TTC549 (cell line): ENCODE measurements around the gene POLG.

ENCODE experiments used
- FAIRE-seq: peaks from 2 replicates; lab custom pipeline; 2012; peaks lifted over from hg19 to GRCh38; lab: Jason Lieb, UNC

The POLG gene

DNA sequence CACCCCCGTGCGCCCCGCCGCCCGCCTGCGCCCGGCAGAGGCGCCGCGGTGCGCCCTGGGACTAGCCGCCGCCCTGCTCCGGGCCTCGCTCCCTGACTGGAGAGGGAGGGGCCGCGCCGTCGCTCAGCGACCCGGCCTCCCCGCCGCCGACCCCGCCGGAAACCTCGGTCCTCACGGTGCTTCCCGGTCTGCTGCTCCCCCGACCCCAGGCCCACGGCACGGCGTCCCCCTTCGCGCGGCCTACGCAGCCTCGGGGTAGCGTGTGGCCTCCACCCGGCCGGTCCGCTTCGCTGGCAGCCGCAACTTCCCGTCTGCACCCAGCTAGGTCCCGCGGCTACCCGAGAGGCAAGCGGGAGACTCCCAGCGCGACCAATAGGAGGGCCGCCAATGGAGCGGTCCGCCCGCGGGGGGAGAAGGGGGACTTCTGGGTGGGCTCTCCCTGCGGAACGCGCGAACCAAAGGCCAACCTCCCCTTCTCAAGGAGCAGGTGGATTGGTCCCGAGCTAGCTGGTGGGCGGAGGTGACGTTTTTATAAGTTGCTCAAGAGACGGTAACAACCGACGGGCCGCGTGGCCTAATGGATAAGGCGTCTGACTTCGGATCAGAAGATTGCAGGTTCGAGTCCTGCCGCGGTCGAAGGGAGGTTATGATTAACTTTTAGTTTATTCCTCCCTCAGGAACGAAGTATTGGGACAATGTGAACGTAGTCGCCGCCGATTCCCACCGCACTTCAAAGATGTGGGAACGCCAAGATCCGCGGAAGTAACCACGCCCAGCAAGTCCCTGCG, at the start of gene POLG:
TSS of gene POLG (minus strand) at position 315 of the 788 bp plus-strand sequence. CDS start 1,070 bp downstream, outside the sequence.
- peak; percentile 85 for FAIRE-seq

DNA sequence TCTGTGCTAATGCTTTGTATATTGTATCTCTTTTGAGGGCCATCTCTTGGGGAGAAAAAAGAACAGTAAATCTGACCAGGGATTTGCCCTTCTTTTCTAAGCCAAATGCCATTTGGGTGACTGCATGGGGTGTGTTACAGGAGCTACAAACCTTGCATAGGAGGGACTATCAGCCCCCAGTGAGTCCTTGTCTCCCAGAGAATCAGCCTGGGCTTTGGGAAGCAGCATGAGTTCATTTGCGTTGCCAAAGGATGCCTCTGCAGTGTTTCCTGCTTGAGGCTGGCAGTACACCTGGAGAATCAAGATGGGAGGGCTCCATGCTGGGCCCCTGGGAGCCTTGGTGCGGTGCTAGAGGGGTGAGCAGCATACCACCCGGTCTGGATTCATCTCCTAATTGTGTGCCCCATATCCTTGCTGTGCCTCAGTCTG, 49.6 kb upstream of the POLG start:
- FAIRE-seq, result no peak

DNA sequence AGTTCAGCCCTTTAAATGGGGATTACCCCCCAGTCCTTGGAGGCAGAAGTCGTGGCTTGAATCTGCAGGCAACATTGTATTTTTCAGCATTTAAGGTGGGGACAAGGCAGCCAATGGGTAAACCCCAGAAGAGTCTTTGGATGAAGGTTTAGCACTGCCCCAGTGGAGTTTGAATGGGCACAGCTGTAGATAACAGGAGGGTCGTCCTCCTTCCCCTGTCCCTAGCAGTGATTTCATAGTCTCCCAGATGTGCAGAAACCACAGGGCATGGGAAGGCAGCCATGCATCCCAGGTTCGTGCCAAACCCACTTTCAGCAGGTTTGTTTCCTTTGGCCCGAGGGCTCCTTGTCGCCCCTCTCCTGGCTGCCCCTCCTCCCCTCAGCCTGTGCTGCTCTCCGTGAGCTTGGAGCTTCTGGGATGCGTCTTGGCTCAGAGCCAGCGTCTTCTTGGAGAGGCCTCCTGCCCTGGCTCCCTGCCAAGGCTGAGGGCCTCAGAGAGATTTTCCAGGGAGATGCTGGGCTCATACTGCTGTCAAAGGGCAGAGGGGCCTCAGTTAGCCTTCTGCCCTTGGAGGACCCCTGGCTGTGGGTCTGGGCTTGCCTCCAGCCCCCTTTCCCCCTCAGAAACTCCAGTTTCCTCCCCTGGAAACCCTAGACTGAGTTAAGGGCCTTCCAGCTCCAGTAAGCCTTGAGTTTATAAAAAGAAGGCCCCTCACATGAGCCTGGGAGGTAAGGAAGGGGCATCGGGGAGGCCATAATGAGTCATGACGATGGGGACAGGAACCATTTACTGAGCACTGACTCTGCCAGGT, 48.9 kb upstream of the POLG start:
- FAIRE-seq, result no peak

DNA sequence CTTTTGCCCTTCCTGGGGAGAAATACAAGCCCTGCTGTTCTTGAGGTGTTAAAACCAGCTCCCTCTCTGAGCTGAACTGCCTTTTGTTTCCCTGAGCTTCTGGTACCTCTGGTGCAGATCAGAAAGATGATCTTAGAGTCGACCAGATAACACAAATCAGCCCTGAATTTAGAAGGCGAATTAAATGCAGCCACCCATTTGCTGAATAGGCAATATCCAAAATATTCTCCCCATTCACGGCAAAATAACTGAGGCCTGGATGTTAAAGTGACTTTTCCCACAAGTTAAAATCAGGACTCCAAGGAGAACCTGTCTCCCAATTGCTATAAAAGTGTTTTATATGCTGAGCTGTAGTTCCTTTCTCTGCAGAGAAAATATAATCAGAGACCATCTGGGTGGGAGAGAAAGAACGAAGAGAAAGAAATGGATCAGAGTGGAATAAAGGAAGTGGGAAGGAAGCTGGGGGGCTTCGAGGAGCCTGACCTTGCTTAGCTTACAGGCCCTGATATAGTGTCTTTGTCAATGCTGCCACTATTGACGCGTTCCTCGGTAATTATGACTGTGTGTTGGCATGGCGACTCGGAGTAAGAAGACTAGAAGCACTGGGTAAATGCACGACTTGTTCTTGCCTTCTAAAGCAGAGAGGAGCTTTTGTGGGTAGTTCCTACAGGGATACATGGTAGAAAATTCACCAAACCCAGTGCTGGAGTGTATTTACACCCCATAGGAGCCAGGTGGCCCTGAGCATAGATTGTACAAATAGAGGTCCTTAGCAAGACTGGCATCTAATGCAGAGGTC, 47.5 kb upstream of the POLG start:
- FAIRE-seq, result no peak

DNA sequence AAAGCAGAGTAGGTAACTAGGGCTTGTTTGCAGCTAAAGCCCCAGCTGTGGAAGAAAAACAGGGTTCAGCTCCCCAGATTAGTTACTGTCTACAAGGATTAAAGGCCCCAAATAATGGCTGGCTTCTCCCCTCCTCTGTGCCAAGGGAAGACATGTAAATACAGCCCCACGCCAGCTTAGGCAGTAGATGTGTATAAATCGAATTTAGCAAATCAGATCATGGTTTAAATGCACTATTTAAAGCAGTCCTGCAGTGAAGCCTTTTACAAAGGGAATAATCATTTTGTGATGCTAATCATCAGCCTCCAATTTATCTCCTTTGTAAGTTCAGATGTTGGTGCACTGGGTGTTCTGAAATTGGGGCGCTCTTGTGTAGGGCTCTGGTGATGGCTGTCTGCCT, 46.7 kb upstream of the POLG start:
- no peak for FAIRE-seq

DNA sequence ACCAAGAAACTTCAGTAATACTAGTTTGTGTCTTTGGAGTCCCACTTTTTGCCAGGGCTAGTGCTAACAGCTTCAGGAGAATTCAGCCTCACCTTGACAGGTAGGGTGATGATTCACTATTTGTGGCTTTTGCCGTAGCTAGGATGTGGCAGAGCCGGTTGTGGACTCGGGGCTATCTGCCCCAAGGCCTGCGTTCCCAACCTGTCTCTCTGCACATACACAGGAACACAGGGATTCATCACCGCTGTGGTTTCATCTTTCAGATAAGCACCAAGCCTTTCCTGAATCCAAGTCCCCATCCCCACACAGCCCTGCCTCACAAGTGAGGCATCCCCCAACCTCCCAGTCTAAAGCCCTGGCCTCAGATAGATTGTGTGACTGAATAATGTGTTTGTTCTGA, 45.2 kb upstream of the POLG start:
- no peak for FAIRE-seq

DNA sequence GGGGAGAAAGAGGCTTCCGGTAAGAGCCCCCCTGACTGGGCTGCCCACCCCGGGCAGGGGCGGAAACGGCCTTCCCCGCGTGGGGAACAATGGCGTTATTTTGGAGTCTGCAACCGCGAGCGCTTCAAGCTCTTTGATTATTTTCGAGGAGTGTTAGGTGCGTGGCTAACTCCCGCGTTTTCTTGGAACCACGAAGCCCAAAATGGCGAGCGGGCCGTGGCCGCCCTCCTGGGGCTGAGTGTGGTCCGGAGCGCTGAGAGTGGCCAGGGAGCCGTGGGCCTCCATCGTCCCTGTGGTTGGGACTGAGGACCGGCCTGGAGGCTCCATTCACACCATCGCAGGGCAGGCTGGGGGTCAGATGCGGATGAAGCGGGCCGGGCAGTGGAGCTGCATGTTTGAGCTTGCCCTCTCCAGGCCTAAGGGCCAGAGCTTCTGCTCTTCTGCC, 44.6 kb upstream of the POLG start:
- FAIRE-seq, result no peak

DNA sequence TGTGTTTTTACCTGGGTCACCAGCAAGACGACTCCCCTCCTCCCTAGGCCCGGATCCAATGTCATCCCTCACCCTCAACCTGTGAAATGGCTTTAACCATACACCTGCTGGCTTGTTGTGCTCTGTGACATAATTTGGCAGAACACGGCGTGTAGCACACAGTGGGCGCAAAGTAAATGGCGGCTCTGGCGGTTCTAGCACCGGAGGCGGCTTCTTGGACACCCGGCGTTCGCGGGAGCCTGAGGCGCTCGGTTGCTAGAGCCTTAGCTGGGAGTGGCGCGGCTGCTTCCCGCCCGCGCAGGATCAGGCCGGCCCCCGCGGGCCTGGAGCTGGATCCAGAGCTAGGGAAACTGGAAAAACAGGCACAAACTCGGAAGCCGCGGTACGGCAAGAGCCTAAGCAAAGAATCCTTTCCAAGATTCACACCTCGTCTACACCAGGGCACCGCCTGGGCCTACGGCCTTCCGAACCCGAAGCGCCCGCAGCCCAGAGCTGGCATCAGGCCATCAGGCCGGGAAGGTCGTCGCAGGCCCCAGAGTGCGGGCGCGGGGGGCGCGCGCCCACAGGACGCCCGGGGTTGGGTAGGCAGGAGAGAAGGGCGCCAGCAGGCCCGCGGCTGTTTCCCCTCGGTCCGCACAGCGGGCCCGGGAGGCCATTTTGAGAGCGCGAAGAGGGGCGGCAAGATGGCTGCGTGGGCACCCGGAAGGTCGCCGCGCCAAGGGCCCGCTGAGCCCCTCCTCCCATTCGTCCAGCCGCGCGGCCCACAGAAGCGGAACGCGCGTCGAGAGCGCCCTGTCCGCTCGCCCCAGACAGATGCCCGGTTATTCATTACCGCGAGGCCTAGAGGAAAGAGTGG, 43.9 kb upstream of the POLG start:
- FAIRE-seq, result no peak

DNA sequence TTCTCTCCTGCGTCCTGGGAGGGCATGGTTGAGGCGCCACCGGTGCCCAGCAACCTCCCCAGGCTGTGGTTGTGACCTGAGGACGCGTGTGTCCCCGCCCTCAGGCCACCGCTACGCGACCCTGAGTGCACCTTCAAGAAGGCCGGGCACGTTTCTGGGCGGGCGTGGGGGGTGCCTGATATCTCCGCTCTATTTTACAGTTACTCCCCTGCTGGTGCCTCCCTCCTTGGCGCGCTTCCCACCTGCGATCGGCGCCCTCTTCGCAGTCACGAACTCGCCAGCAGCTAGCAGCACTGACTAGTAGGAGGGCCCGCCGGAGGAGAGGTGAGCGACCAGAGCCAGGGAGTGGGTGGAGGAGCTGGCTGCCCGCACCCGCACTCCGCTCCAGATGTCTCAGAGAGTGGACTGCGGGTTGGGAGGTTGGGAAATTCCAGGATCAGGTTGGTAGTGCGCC, 43.2 kb upstream of the POLG start:
- FAIRE-seq, result no peak

DNA sequence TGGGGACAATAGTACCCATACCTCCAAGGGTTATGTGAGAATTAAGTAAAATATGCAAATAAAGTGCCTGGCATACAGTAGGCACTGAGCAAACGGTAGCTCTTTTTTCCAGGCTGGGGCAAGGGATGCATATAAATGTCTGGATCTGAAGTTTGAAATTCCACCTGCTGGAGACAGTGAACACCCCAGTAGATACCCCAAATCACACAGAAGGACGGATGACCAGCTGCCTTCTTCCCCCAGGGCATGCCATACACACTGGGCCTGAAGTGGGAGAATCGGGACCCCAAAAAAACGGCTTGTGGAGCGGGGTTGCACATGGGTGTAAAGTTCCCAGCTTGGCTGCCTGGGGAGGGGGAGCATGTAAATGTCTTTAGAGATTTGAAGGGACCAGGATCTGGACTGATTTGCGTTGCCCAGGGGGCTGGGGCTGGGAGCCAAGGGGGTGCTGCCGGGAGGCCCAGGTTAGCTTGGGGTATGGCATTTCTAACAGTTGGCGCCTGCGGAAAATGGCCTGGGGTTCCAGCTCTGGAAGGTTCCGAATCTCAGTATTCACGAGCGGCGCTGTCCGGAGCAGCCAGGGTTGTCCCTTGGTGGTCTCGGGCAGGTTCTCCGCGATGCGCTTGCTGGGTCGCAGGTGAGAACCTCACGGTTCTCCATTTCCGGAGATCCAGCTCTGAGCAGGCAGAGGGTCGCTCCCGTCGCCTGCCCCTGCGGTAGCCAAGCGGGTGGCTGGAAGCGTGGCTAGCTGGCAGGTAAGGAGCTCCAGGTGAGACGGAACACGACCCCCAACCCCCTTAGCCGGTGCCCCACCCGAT, 42.6 kb upstream of the POLG start:
- no peak for FAIRE-seq

DNA sequence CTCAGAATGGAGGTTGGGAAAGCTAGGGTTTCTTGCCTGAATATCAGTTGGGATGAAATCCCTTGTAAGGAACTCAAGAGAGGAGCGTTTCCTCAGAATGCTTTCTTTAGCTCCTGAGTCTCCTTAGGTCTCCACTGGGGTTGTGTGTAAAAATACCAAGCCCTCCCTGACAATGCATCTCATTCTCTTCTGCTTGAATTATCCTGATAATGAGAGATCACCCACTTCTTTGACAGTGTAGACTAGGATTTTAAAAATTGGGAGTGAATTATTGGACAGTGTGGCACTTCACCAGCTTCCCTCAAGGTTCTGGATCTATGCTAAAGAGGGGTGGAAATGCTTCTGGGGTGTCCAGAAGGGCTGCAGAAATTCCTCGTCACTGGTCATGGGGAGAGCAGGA, 41.8 kb upstream of the POLG start:
- FAIRE-seq, result no peak

DNA sequence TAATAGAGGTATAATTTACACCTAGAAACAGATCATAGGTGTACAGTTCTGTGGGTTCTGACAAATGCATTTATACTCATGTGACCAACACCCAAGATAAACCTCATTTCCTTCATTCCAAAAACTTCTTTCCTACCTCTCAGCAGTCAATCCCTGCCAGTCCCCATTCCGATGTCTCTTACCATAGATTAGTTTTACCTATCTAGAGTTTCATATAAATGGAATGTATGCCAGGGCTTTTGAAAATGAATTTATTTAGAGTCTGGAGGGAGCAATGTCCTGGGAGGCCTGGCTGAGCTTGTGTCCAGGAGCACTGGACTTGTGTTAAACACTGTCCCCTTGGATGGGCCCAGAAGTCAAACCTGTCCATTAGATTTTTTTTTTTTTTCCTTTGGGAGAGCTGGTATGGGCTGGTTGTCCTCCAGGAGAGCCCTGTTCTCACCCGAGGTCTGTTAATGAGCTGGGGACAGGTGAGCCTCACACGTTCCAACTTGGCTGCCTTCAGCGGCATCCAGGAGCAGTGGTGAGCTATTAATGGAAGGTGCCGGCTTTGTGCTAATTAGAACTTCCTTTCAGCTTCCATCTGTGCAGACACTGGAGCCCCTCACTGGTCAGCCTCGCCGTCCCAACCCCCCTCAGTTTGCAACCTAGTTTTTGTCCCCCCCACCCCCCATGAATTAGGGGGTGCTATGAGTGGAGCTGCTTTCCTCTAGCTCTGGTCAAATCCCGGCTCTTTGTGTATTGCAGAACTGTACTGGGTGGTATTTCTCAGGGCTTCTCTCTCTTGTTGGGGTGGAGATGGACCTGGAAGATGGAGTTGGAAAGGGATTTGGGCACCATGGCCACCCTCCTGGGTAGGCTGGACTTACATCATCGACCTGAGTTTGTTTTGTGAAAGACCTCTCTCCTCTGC, 40.7 kb upstream of the POLG start:
- FAIRE-seq, result no peak

DNA sequence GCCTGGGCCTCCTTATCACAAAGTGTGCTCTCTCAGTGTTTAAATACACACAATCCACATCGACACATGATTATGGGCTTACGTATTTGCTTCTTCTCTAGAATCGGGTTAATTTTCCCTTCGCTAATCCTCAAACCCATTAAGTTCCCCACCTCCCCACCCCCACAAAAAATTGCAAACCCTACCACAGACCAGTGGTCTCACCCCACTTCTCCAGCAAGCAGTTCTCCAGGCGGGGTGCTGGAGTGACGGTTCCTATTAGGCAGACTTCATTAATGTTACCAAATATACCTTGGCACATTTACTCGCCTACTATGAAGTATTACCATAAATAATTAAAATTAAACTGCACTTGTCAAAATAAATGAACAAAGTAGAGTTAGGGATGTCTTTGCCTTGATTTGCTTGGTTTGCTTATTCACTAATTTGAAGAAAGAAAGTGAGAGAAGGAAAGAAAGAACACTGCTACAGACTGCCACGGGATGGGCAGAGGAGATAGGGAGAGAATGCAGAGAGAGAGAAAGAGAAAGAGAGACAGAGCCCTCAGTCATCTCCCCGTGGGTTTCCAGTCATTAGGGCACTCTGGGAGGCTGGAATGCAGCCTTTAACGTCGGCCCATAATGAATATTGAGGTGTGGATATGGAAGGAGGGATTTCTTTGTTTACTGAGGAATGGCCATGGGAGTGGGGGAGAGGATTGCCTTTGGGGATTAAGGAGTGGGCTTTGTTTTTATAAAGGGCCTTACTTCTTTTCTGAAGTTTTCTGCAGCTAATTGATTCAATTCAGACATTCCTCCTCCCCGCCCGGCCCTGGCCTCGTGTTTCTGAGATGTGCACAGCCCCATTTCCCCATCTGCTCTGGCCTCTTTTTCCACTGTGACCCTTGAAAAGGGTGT, 39.7 kb upstream of the POLG start:
- no peak for FAIRE-seq

DNA sequence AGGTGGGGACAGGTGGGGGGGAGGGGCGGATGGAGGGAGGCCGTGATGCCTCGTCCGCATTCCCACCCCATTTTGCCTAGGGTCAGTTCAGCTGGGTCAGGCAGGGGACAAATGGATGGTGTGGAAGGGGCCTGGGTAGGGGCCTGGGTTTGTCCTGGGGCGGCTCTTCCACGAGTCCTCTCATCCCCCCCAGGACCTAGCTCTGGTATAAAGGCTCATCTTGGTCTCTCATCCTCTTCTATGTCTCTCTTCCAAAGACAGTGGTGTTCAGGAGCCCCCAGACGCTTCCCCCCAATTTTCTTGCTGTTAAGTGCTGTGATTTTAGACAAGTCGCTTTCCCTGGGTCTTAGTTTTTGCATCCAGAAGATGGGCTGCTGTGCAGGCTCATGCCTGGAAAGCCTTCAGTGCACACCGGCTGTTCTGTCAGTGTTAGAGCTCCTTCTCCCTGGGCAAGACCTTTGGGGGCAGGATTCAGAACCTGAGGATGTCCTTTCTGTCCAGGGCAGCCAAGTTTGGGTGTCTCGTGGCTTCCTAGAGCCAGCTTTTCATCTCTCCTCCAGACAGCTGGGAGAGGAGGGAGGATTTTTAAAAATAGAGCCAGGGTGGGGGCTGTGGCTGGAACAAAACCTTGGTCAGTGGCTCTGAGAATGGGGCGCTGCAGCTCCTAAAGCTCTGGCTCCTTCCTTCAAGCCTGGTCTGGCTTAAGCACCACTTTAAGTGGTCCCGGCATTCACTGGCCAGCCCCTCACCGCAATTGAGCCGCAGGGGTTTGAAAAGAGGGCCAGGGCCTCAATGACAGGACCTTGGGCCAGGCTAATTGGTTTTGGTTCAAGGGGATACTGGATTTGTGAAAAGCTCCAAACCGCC, 37.7 kb upstream of the POLG start:
- FAIRE-seq, result no peak

DNA sequence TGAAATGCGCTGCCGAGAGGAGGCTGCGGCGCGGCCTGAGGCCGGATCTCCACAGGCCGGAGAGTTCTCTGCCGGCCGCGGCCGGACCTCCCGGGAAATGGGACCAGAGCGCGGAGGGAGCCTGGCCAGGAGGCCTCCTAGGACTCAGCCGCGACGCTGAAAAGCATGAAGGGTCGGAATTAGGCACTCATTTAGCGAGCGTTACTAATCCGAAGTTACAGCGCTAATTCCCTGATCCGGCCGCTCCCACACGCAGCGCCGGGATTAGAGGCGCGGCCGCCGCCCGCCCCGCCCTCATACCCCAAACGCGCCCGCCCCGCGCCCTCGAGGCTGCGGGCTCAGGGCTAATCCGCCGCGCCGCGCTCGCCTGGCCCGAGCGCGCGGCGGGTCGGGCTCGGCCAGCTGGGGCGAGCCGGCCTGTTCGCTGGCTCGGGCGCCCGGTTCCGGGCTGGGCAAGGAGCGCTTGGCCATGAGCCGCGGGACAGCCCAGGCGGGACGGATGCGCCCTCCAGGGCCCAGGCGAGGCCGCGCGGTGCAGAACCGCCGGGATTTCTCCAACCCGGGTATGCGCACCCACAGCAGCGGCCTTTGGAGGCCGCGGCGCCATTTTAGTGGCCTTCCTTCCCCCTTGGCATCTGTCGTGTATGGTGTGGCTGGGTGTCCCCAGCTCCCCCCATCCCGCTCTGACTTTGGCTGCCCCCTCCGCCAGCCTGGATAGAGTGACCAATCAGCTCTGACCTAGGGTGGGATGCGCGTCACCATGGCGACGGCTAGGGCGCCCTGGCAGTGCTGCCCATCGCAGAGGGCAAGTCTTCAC, 36.8 kb upstream of the POLG start:
- no peak for FAIRE-seq

DNA sequence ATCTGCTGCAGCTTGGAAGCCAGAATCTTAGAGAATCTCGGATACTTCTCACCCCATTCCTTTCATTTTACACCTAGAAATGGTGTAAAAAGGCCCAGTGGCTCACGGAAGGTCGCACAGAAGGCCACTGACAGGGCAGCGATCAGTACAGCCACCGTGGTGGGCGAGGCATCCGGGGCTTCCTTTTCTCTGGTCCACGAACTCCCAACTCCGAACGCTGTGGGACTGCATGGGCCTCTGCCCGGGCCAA, 36.3 kb upstream of the POLG start:
- no peak for FAIRE-seq
